GM06990 (cell line): ENCODE data around the gene DSC1.

ENCODE experiments used
- DNase-seq: peaks from one replicate; pipeline ENCODE4 v3.0.0-alpha.2; 2011; ENCODE audit not compliant: insufficient read length; ENCODE audit errors: extremely low read depth
- H3K27me3 ChIP-seq: replicated peaks from 2 replicates; pipeline ENCODE4 v1.6.0; 2011; ENCODE audit warnings: low read length; ENCODE audit not compliant: control insufficient read depth, insufficient read depth
- H3K36me3 ChIP-seq: 2 replicates; pipeline ENCODE4 v1.5.1; 2011; ENCODE audit warnings: low read length; ENCODE audit not compliant: control insufficient read depth, insufficient read depth
- H3K4me3 ChIP-seq: replicated peaks from 2 replicates; pipeline ENCODE4 v1.5.1; 2011; ENCODE audit warnings: low read depth, mild to moderate bottlenecking, control low read depth, low read length
- CTCF ChIP-seq: IDR thresholded peaks from 2 replicates; pipeline ENCODE4 v1.5.1; 2011; ENCODE audit warnings: low read length, control low read depth, mild to moderate bottlenecking, inconsistent platforms; ENCODE audit not compliant: insufficient read depth, poor library complexity, severe bottlenecking

DSC1 gene

GRCh38 chr18:31102941-31103340 is 59.7 kb downstream of the DSC1 start:
- H3K4me3 ChIP-seq, result no peak overlapping the region
- DNase-seq, result no peak

GRCh38 chr18:31102025-31102684 is 60.5 kb downstream of the DSC1 start, which contains the start of gene DSC2:
Gene DSC2, minus strand, starts transcription at chr18:31102421. Its CDS starts 450 bp downstream, at chr18:31101971.
- TF ChIP-seq CTCF, result no peak
- Histone ChIP-seq H3K4me3 (peak within 1 kb of the TSS; percentile 10; the same call in 1 of the 2 replicates), H3K36me3 (no peaks in the 10 kb centered on the region), H3K27me3 (no peaks in the 10 kb centered on the region)
- DNase-seq, result peak; percentile 48

More at GRCh38 chr18:31102941-31103340, 59.7 kb downstream of the DSC1 start:
- no peaks in the 10 kb centered on the region for H3K27me3 ChIP-seq
- no peaks in the 10 kb centered on the region for H3K36me3 ChIP-seq
- no peak for TF ChIP-seq CTCF

- no peaks in the 10 kb centered on the region for H3K27me3 ChIP-seq
- H3K4me3 ChIP-seq, result peak overlapping the region; percentile 10; the same call in 1 of the 2 replicates
- peak; percentile 31 for DNase-seq
- no peaks in the 10 kb centered on the region for H3K36me3 ChIP-seq
- no peak for TF ChIP-seq CTCF
These were observed 61.3 kb downstream of the DSC1 start for GRCh38 chr18:31101183-31102024.

GRCh38 chr18:31100436-31101182 is 62.0 kb downstream of the DSC1 start:
- peak; percentile 43 for DNase-seq

More at GRCh38 chr18:31100436-31101182, 62.0 kb downstream of the DSC1 start:
- Histone ChIP-seq H3K36me3 (no peaks in the 10 kb centered on the region), H3K4me3 (no peak overlapping the region), H3K27me3 (no peaks in the 10 kb centered on the region)
- no peak for TF ChIP-seq CTCF
